Measurements from ENCODE around the gene ALG11. TPM values are rescaled to one million over a fixed set of nuclear protein-coding genes. Genes with fewer than 3 reads are reported as not detected.

The ALG11 gene
- total RNA-seq, 4 donors from 2014 or later, result 7.4 to 23.7 (median 13.2) TPM

DNA sequence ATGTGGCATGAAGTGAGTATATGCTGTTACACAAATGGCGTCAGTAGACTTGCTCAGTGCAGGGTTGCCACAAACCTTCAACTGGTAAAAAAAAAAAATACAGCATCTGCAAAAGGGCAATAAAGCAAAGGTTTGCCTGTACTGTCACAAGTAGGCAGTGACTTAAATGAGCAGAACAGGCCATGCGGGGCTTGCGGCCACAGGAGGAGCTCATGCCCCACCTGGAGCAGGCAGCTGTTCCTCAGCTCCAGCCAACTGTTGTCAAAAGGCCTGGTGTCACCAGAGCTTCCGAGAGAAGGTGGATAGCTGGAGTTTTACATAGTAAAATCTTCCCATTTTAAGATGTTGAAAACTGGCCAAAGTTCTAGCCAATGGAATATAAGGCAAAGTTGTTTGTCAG is 8.7 kb upstream of the ALG11 start:
- no peak for DNase-seq (ENCODE audit: low spot score in 2 of 2)
- no peak overlapping the region for H3K4me3 ChIP-seq
- H3K27me3 ChIP-seq, result no peaks in the 10 kb centered on the region
- no peak overlapping the region for H3K27ac ChIP-seq
- H3K9me3 ChIP-seq, result no peaks in the 10 kb centered on the region
- H3K4me1 ChIP-seq, result peaks cover 9% of the 10 kb centered on the region
- H3K36me3 ChIP-seq, result no peaks in the 10 kb centered on the region
- TF ChIP-seq, protein P1, sequence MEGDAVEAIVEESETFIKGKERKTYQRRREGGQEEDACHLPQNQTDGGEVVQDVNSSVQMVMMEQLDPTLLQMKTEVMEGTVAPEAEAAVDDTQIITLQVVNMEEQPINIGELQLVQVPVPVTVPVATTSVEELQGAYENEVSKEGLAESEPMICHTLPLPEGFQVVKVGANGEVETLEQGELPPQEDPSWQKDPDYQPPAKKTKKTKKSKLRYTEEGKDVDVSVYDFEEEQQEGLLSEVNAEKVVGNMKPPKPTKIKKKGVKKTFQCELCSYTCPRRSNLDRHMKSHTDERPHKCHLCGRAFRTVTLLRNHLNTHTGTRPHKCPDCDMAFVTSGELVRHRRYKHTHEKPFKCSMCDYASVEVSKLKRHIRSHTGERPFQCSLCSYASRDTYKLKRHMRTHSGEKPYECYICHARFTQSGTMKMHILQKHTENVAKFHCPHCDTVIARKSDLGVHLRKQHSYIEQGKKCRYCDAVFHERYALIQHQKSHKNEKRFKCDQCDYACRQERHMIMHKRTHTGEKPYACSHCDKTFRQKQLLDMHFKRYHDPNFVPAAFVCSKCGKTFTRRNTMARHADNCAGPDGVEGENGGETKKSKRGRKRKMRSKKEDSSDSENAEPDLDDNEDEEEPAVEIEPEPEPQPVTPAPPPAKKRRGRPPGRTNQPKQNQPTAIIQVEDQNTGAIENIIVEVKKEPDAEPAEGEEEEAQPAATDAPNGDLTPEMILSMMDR (IDR thresholded peaks at IDR 0.05), result no peak
- TF ChIP-seq EP300 (IDR thresholded peaks at IDR 0.05), result no peak
- no peak for TF ChIP-seq POLR2AphosphoS5 (IDR thresholded peaks at IDR 0.05)
- TF ChIP-seq POLR2A (IDR thresholded peaks at IDR 0.05), result no peak
- WGBS, result 91% methylated on average over 4 of the region's 4 CpGs

DNA sequence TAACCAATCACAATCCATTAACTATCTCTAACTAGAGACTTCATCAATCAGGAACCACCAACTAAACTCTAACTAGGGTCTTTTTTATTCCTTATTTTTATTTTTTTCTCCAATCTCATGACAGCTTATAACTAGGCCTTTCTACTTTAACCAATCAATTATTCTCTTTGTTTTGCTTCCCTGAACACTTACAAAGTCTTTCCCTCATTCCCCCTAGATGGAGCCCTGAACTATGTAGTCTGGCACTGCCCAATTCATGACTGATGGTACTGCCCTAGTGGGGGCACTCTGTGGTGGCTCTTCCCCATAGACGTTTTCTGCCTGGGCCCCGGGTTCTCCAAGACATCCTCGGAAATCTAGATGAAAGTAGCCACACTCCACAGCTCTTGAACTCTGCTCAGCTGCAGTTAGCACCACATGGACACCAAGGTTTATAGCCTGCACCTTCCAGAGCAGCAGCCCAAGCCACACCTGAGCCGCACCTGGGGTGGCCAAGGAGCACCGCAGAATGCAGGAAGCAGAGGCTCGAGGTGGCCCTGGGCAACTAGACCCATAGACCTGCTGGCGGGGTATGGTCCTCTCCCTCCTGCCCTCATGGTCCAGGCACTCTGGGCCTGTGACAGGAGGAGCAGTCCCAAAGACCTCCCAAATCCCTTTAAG is 7.6 kb upstream of the ALG11 start:
- H3K4me3 ChIP-seq, result no peak overlapping the region
- peaks cover 3% of the 10 kb centered on the region for H3K4me1 ChIP-seq
- no peak overlapping the region for H3K27ac ChIP-seq
- DNase-seq (ENCODE audit: low spot score in 2 of 2), result no peak
- no peaks in the 10 kb centered on the region for H3K27me3 ChIP-seq
- H3K9me3 ChIP-seq, result no peaks in the 10 kb centered on the region
- no peaks in the 10 kb centered on the region for H3K36me3 ChIP-seq
- TF ChIP-seq EP300 (IDR thresholded peaks at IDR 0.05) (no peak), POLR2A (IDR thresholded peaks at IDR 0.05) (no peak), POLR2AphosphoS5 (IDR thresholded peaks at IDR 0.05) (no peak)
- TF ChIP-seq, protein P1 (IDR thresholded peaks at IDR 0.05), result no peak
- WGBS, result 82% methylated on average over 7 of the region's 7 CpGs

DNA sequence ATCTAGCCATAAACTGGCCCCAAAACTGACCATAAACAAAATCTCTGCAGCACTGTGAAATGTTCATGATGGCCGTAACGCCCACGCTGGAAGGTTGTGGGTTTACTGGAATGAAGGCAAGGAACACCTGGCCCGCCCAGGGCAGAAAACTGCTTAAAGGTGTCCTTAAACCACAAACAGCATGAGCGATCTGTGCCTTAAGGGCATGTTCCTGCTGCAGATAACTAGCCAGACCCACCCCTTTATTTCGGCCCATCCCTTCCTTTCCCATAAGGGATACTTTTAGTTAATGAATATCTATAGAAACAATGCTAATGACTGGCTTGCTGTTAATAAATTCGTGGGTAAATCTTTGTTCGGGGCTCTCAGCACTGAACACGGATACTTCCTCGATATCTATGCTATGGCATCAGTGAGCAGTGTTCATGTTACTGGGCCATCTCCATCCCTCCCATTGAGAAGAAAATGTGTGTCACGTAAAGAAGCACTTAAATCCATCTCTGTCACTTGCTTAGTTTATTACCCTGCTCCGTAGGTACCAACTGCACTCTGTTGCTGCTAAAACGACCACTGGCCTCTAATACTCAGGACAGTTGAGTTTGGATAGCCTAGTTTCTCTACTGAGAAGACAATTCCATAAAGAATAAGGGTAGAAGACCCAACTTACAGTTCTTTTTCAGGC is 6.2 kb upstream of the ALG11 start:
- DNase-seq (ENCODE audit: low spot score in 2 of 2), result no peak
- H3K27ac ChIP-seq, result no peak overlapping the region
- no peaks in the 10 kb centered on the region for H3K9me3 ChIP-seq
- 84% methylated on average over 13 of the region's 13 CpGs for WGBS
- H3K36me3 ChIP-seq, result no peaks in the 10 kb centered on the region
- TF ChIP-seq POLR2AphosphoS5 (IDR thresholded peaks at IDR 0.05) (no peak), POLR2A (IDR thresholded peaks at IDR 0.05) (no peak), EP300 (IDR thresholded peaks at IDR 0.05) (no peak)
- TF ChIP-seq, protein P1 (IDR thresholded peaks at IDR 0.05), result no peak
- no peaks in the 10 kb centered on the region for H3K27me3 ChIP-seq
- H3K4me3 ChIP-seq, result no peak overlapping the region
- peaks cover 6% of the 10 kb centered on the region for H3K4me1 ChIP-seq

DNA sequence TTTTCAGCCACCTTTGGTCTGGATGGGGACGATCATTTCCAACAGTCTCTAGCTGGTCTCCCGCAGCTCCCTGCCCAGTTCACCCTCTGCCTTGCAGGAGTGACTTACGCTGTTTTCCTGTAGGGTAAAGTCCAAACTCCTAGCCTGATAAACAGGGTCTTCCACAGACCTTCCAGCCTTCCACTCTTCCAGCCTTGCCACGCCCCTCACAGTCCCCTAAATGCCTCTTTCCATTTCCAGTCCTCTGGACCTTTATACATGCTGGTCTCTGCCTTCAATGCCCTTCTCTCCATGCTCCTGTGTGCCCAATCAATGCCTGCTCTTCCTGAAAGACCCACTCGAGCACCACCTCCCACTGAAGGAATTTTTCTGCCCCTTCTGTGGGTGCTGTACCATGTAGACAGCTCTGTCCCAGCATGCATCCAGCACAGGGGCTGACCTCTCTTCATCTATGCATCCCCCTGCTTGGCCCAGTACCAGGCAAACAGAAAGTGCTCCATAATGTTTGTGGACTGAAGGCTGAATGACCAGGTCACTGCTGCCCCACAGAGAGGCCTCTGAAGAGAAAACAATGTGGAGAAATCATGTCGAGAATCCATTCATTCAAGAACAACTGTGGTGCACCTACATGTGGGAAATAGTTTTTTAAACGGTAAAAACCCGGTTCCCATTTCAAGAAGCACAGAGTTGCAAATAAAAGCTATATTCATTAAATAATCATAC is 5.5 kb upstream of the ALG11 start:
- Histone ChIP-seq H3K36me3 (no peaks in the 10 kb centered on the region), H3K27me3 (no peaks in the 10 kb centered on the region), H3K27ac (no peak overlapping the region), H3K9me3 (no peaks in the 10 kb centered on the region), H3K4me3 (no peak overlapping the region), H3K4me1 (peaks cover 12% of the 10 kb centered on the region)
- no peak for DNase-seq (ENCODE audit: low spot score in 2 of 2)
- 88% methylated on average over 8 of the region's 8 CpGs for WGBS
- TF ChIP-seq, protein P1 (IDR thresholded peaks at IDR 0.05), result no peak
- TF ChIP-seq POLR2A (IDR thresholded peaks at IDR 0.05) (no peak), POLR2AphosphoS5 (IDR thresholded peaks at IDR 0.05) (no peak), EP300 (IDR thresholded peaks at IDR 0.05) (no peak)

DNA sequence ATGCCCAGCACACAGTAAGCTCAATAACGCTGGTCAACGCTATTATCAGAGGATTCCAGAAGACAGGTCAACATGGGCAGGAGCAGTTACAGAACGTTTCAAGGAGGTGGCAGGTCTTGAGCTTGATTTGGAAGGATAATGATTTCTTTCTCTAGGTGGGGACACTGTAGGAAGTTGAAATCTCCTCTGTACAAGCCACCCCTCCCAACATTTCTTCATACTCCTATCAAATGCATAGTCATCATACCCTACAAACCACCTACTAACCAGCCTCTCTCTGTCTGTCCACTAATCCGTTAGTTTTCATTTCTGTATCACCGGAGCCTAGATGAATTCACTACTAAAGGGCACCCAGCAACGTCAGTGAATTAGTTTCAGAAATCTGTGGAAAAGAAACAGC is 2.3 kb upstream of the ALG11 start:
- 68% methylated on average over 6 of the region's 6 CpGs for WGBS
- no peak for DNase-seq (ENCODE audit: low spot score in 2 of 2)
- Histone ChIP-seq H3K27me3 (no peaks in the 10 kb centered on the region), H3K9me3 (no peaks in the 10 kb centered on the region), H3K4me1 (peaks cover 28% of the 10 kb centered on the region), H3K27ac (no peak overlapping the region), H3K36me3 (no peaks in the 10 kb centered on the region), H3K4me3 (no peak overlapping the region)
- no peak for TF ChIP-seq POLR2A (IDR thresholded peaks at IDR 0.05)
- TF ChIP-seq, protein P1 (IDR thresholded peaks at IDR 0.05), result no peak

Measured in suprapubic skin (tissue), 4 donors.